ENCODE measurements around the gene CLSTN3. TPM values are rescaled to one million over a fixed set of nuclear protein-coding genes. Genes with fewer than 3 reads are reported as not detected.

CLSTN3 gene
- total and polyA plus RNA-seq, 2 of the 8 experiments (the other 6 are each of a cell fraction or from before 2014, with no cell fraction given), result 20.4 to 26.3 TPM

GRCh38 chr12:7136676-7137075 lies 6.5 kb downstream of the CLSTN3 start:
- H3K9ac ChIP-seq (replicated peaks in 1 of 4; ENCODE audit: extremely low read depth in 1 of 4, low read depth in 3 of 4, low read length in 3 of 4), result no peak overlapping the region
- H2BK20ac ChIP-seq (ENCODE audit: low read length), result no peak overlapping the region
- no peak overlapping the region for H4K8ac ChIP-seq (ENCODE audit: extremely low read depth, insufficient read depth, low read length)
- no peak overlapping the region for H2AFZ ChIP-seq (ENCODE audit: low read length)
- no peak overlapping the region for H3K56ac ChIP-seq (replicated peaks; ENCODE audit: insufficient read length, low read depth, low read length)
- DNase-seq (ENCODE audit: low read depth in 1 of 2, low spot score in 2 of 2) (no peak), FAIRE-seq (no peak)
- peaks cover 4 to 20% (median 9%) of the 10 kb centered on the region in 4 experiments; a peak in 7 of 8 replicates for H3K36me3 ChIP-seq (ENCODE audit: control insufficient read depth in 2 of 4, insufficient read depth in 4 of 4, low read length in 3 of 4)
- H3K9me3 ChIP-seq (ENCODE audit: insufficient read depth in 2 of 2, low read depth in 1 of 2, low read length in 1 of 2), result peaks cover 0 to 3% of the 10 kb centered on the region in 2 experiments; a peak in 1 of 4 replicates
- H3K27ac ChIP-seq (ENCODE audit: low read depth, low read length), result no peak overlapping the region
- TF ChIP-seq TEAD4 (IDR thresholded peaks at IDR 0.05; ENCODE audit: low read depth, low read length) (no peak), TBP (IDR thresholded peaks at IDR 0.05; ENCODE audit: low read depth, low read length) (no peak), POU5F1 (IDR thresholded peaks at IDR 0.05; ENCODE audit: low read depth, low read length) (no peak)
- H3K4me1 ChIP-seq (replicated peaks in 1 of 4; ENCODE audit: control insufficient read depth in 3 of 4, insufficient read depth in 4 of 4, low read length in 3 of 4), result peaks cover 0 to 3% (median under 1%) of the 10 kb centered on the region in 4 experiments; a peak in 3 of 7 replicates
- peaks cover 2% of the 10 kb centered on the region; the same call in 1 of the 2 replicates for H3K79me1 ChIP-seq (ENCODE audit: low read depth, low read length)
- H3K4me2 ChIP-seq (ENCODE audit: insufficient read depth in 1 of 2, low read depth in 2 of 2, low read length in 2 of 2), result no peak overlapping the region
- CTCF ChIA-PET (ENCODE audit: partially characterized antibody), result interaction anchor here (1.6 to 2.5 kb wide), 2 partner anchors 8 to 28 kb away, joined by 6 to 14 read pairs; partner anchors contain the start of gene C1RL
- H4K91ac ChIP-seq (replicated peaks; ENCODE audit: insufficient read length, low read length), result no peak overlapping the region
- H2BK15ac ChIP-seq (ENCODE audit: low read length), result no peak overlapping the region
- H4K5ac ChIP-seq (ENCODE audit: insufficient read length, low read depth, low read length), result no peak overlapping the region
- no peak overlapping the region for H3K4ac ChIP-seq (replicated peaks; ENCODE audit: insufficient read length, low read depth, low read length)
- peaks cover 0 to 3% of the 10 kb centered on the region in 2 experiments for H4K20me1 ChIP-seq (replicated peaks in 1 of 2; ENCODE audit: control insufficient read depth in 1 of 2, insufficient read depth in 2 of 2, low read length in 2 of 2)
- no peak overlapping the region for H3K18ac ChIP-seq (ENCODE audit: extremely low read depth, low read length)
- H2BK12ac ChIP-seq (ENCODE audit: low read depth, low read length), result no peak overlapping the region
- no peak overlapping the region for H3K4me3 ChIP-seq (ENCODE audit: extremely low read depth in 1 of 4, insufficient read depth in 2 of 4, low read depth in 3 of 4, low read length in 4 of 4)
- WGBS, 2 experiments (ENCODE audit: extremely low coverage in 1 of 2, insufficient coverage in 1 of 2, insufficient read length in 1 of 2, insufficient replicate concordance in 2 of 2, low coverage in 1 of 2, low lambda C conversion rate in 2 of 2, missing lambda C conversion rate in 1 of 2), result 89% methylated on average over 3 of the region's 3 CpGs; no CpG with 5 or more reads in 1 of the 2 experiments
- no peak overlapping the region for H3K14ac ChIP-seq (ENCODE audit: insufficient read length)
- H3K23ac ChIP-seq (ENCODE audit: insufficient read length), result no peak overlapping the region
- no peak overlapping the region; the same call in 1 of the 2 replicates for H2BK5ac ChIP-seq (ENCODE audit: low read depth, low read length)
- no peak overlapping the region for H2BK120ac ChIP-seq (replicated peaks; ENCODE audit: low read depth, low read length)
- no peaks in the 10 kb centered on the region for H3K23me2 ChIP-seq (ENCODE audit: low read depth, low read length)
- H3K79me2 ChIP-seq (ENCODE audit: control insufficient read depth in 1 of 2, insufficient read depth in 2 of 2, low read length in 2 of 2), result no peaks in the 10 kb centered on the region
- POLR2A ChIA-PET (ENCODE audit: partially characterized antibody), result interaction anchor here (1.7 kb wide), 1 partner anchor 29 kb away, joined by 5 read pairs; no protein-coding TSS in a partner anchor
- no peaks in the 10 kb centered on the region for H3K27me3 ChIP-seq (replicated peaks in 1 of 4; ENCODE audit: control insufficient read depth in 3 of 4, extremely low read depth in 1 of 4, insufficient read depth in 3 of 4, low read length in 3 of 4)
- no peak overlapping the region for H2AK5ac ChIP-seq (ENCODE audit: low read depth, low read length)
